K562 (cell line): Measurements from ENCODE around the gene BPNT1. TPM values are rescaled to one million over a fixed set of nuclear protein-coding genes. Genes with fewer than 3 reads are reported as not detected.

Experiments
- BCOR ChIP-seq: fragments of 450-650 bp; IDR thresholded peaks from 2 replicates; pipeline ENCODE4 v1.6.1; 2016
- CHD7 ChIP-seq: fragments of 200-600 bp; sonication (generic); IDR thresholded peaks from one replicate; pipeline ENCODE4 v1.6.1; 2012; ENCODE audit warnings: mild to moderate bottlenecking, low read depth, low read length, inconsistent platforms
- FOXA1 ChIP-seq: fragments of 450-650 bp; IDR thresholded peaks from 2 replicates; pipeline ENCODE4 v1.6.1; 2016; ENCODE audit warnings: mild to moderate bottlenecking, borderline replicate concordance
- FOXP1 ChIP-seq: sonication (generic); formaldehyde crosslinking; IDR thresholded peaks from 2 replicates; pipeline ENCODE4 v1.8.0; 2022; ENCODE audit warnings: mild to moderate bottlenecking, missing genetic modification reagents
- PHF21A ChIP-seq: fragments of 450-650 bp; IDR thresholded peaks from 2 replicates; pipeline ENCODE4 v1.6.1; 2017; ENCODE audit warnings: low read depth, borderline replicate concordance
- RCOR1 ChIP-seq, 2 experiments: IDR thresholded peaks; 2 replicates each; pipeline ENCODE4 v1.6.1; 2012; ENCODE audit warnings: low read depth in 2 of 2, low read length in 2 of 2, borderline replicate concordance in 1 of 2, improper control_type of control experiment in 1 of 2
- SIX5 ChIP-seq, 2 experiments: IDR thresholded peaks; 2 replicates each; pipeline ENCODE4 v1.6.1; 2011; ENCODE audit warnings: low read length in 2 of 2, borderline replicate concordance in 1 of 2, low read depth in 1 of 2, mild to moderate bottlenecking in 1 of 2, moderate library complexity in 1 of 2; ENCODE audit not compliant: insufficient read depth in 1 of 2
- TAF9B ChIP-seq: fragments of 450-650 bp; IDR thresholded peaks from 2 replicates; pipeline ENCODE4 v1.6.1; 2018; ENCODE audit warnings: mild to moderate bottlenecking; ENCODE audit not compliant: partially characterized antibody
- ZFX ChIP-seq: sonication (generic); formaldehyde crosslinking; IDR thresholded peaks from 2 replicates; pipeline ENCODE4 v1.8.0; 2022; ENCODE audit warnings: mild to moderate bottlenecking, missing genetic modification reagents, moderate library complexity
- ZNF133 ChIP-seq: fragments of 250-450 bp; sonication (Bioruptor Pico); IDR thresholded peaks from 2 replicates; pipeline ENCODE4 v1.4.0; 2020; ENCODE audit warnings: mild to moderate bottlenecking
- ZNF212 ChIP-seq: fragments of 450-650 bp; formaldehyde crosslinking; IDR thresholded peaks from 2 replicates; pipeline ENCODE4 v1.4.0; 2020; ENCODE audit warnings: mild to moderate bottlenecking
- polyA plus RNA-seq, 8 experiments: library from polyadenylated mRNA; depleted of rRNA in 4 of 8; stranded (reverse) in 5 of 8; unstranded in 3 of 8; fragments of >200 nt; fragmentation: Nextera tagmentation in 2 of 8; fragmentation: Illumina TruSeq in 1 of 8; extraction: Ambion mirVana in 2 of 8; extraction: Trizol in 1 of 8; gene quantifications; 2 replicates each; pipeline versions ENCODE4 v1.2.1 to v1.2.3, GENCODE V29; 2011 to 2014; ENCODE audit warnings: inconsistent platforms in 1 of 8, missing spikeins in 1 of 8
- total RNA-seq, 7 experiments: library from RNA; depleted of rRNA in 6 of 7; stranded (reverse); fragments of >200 nt in 6 of 7; fragmentation: Illumina TruSeq in 2 of 7; extraction: Trizol in 2 of 7; gene quantifications; 2 replicates each; pipeline versions ENCODE4 v1.2.1 to v1.2.3, GENCODE V29; 2011 to 2021; ENCODE audit warnings: low replicate concordance in 1 of 7
- TF ChIP-seq, protein P1 (sequence below), 2 experiments: fragments of 450-650 bp; IDR thresholded peaks; 2 replicates each; pipeline ENCODE4 v1.6.1; 2018; ENCODE audit warnings: mild to moderate bottlenecking in 2 of 2, low read depth in 1 of 2; ENCODE audit not compliant: partially characterized antibody in 2 of 2

Gene BPNT1
- total and polyA plus RNA-seq, 9 of the 15 experiments (the other 6 are each of a cell fraction or from before 2014, with no cell fraction given), result 30.2 to 73.8 (median 40.5) TPM

GRCh38 chr1:220119043-220119512 lies 29.5 kb upstream of the BPNT1 start (continued):
- TF ChIP-seq CHD7 (no peak), PHF21A (no peak), ZNF133 (CRISPR knock-in tag) (no peak), FOXP1 (CRISPR knock-in tag) (no peak), ZNF212 (CRISPR knock-in tag) (no peak), FOXA1 (no peak), SIX5 (IDR thresholded peaks at IDR 0.05; ENCODE audit: borderline replicate concordance in 1 of 2, insufficient read depth in 1 of 2, low read depth in 1 of 2, low read length in 2 of 2) (no peak), ZFX (CRISPR knock-in tag) (no peak), TAF9B (peak; percentile 40), BCOR (peak; percentile 69), RCOR1 (IDR thresholded peaks at IDR 0.05; ENCODE audit: borderline replicate concordance in 1 of 2, low read depth in 2 of 2, low read length in 2 of 2) (peak; percentile 90 to 100)
- TF ChIP-seq, protein P1, sequence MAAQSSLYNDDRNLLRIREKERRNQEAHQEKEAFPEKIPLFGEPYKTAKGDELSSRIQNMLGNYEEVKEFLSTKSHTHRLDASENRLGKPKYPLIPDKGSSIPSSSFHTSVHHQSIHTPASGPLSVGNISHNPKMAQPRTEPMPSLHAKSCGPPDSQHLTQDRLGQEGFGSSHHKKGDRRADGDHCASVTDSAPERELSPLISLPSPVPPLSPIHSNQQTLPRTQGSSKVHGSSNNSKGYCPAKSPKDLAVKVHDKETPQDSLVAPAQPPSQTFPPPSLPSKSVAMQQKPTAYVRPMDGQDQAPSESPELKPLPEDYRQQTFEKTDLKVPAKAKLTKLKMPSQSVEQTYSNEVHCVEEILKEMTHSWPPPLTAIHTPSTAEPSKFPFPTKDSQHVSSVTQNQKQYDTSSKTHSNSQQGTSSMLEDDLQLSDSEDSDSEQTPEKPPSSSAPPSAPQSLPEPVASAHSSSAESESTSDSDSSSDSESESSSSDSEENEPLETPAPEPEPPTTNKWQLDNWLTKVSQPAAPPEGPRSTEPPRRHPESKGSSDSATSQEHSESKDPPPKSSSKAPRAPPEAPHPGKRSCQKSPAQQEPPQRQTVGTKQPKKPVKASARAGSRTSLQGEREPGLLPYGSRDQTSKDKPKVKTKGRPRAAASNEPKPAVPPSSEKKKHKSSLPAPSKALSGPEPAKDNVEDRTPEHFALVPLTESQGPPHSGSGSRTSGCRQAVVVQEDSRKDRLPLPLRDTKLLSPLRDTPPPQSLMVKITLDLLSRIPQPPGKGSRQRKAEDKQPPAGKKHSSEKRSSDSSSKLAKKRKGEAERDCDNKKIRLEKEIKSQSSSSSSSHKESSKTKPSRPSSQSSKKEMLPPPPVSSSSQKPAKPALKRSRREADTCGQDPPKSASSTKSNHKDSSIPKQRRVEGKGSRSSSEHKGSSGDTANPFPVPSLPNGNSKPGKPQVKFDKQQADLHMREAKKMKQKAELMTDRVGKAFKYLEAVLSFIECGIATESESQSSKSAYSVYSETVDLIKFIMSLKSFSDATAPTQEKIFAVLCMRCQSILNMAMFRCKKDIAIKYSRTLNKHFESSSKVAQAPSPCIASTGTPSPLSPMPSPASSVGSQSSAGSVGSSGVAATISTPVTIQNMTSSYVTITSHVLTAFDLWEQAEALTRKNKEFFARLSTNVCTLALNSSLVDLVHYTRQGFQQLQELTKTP (IDR thresholded peaks at IDR 0.05; ENCODE audit: low read depth in 1 of 2, partially characterized antibody in 2 of 2), result peak in 1 of 2 experiments; percentile 75
